Stomach (tissue), 9 donors: ENCODE results near the gene FYN. TPM values are rescaled to one million over a fixed set of nuclear protein-coding genes. Genes with fewer than 3 reads are reported as not detected.

Source experiments
- DNase-seq, 2 donors: peaks; one replicate each; pipeline versions ENCODE4 v3.0.0 to v3.0.0-alpha.2; 2013 to 2019
- H3K27ac ChIP-seq, 5 donors: fragments of 200-600 bp in 4 of 5; sonication (generic) in 4 of 5; one replicate each; pipeline ENCODE4 v1.5.1; 2013 to 2019; ENCODE audit warnings: mild to moderate bottlenecking in 1 of 5, moderate library complexity in 1 of 5
- H3K27me3 ChIP-seq, 3 donors: fragments of 200-600 bp; sonication (generic); one replicate each; pipeline ENCODE4 v1.5.1; 2017 to 2019; ENCODE audit warnings: mixed run types in 1 of 3
- H3K36me3 ChIP-seq, 4 donors: fragments of 200-600 bp; sonication (generic); 1 replicate in 3 of 4; 2 replicates in 1 of 4; pipeline ENCODE4 v1.5.1; 2016 to 2019
- H3K4me1 ChIP-seq, 4 donors: fragments of 200-600 bp; sonication (generic); one replicate each; pipeline ENCODE4 v1.5.1; 2016 to 2019
- H3K4me3 ChIP-seq, 4 donors: fragments of 200-600 bp; sonication (generic) in 3 of 4; one replicate each; pipeline ENCODE4 v1.5.1; 2016 to 2019; ENCODE audit warnings: mild to moderate bottlenecking in 1 of 4
- H3K9me3 ChIP-seq, 4 donors: fragments of 200-600 bp; sonication (generic); one replicate each; pipeline ENCODE4 v1.5.1; 2016 to 2019
- EP300 ChIP-seq: sonication (generic); formaldehyde crosslinking; IDR thresholded peaks from one replicate; pipeline ENCODE4 v1.6.1; 2017; ENCODE audit warnings: antibody characterized with exemption
- POLR2A ChIP-seq, 4 donors: fragments of 450-650 bp; IDR thresholded peaks; one replicate each; pipeline ENCODE4 v1.6.1; 2016; ENCODE audit warnings: antibody characterized with exemption in 4 of 4, control low read depth in 2 of 4, mild to moderate bottlenecking in 1 of 4, moderate library complexity in 1 of 4
- POLR2AphosphoS5 ChIP-seq, 3 donors: sonication (generic); formaldehyde crosslinking; IDR thresholded peaks; one replicate each; pipeline ENCODE4 v1.6.1; 2016; ENCODE audit warnings: antibody characterized with exemption in 3 of 3
- WGBS, 5 donors: extraction: QIAGEN DNeasy Blood & Tissue Kit in 3 of 5; methylation state at CpG; one replicate each; pipeline versions ENCODE4 v1.1.5 to v1.1.7; 2013 to 2018; 5-methylcytosine and 5-hydroxymethylcytosine counted together
- intact Hi-C: fragments of 100-400 bp; cut with DNase I; formaldehyde crosslinking; loops from one replicate; pipeline ENCODE4 v1.15.1; 2023; ENCODE audit warnings: low total_unique reads
- polyA plus RNA-seq, 3 donors: library from polyadenylated mRNA; stranded (reverse); fragments of 200-250 nt; gene quantifications; one replicate each; pipeline ENCODE4 v1.2.3, GENCODE V29; 2013
- total RNA-seq, 5 donors: library from RNA; depleted of rRNA; stranded (reverse); fragments of >200 nt; gene quantifications; one replicate each; pipeline versions ENCODE4 v1.1.0 to v1.2.3, GENCODE V29; 2014 to 2016
- TF ChIP-seq, protein P1 (sequence below), 7 experiments: fragments of 450-650 bp in 4 of 7; fragments of 200-600 bp in 3 of 7; sonication (generic) in 3 of 7; IDR thresholded peaks; one replicate each; pipeline ENCODE4 v1.5.1; 2016 to 2019; ENCODE audit warnings: antibody characterized with exemption in 7 of 7, control low read depth in 2 of 7, mild to moderate bottlenecking in 1 of 7
- donor health status: healthy with polysubstance abuse.
- donor health status: Bipolar disorder and iron deficiency.
- donor health status: healthy.

Gene FYN
- total and polyA plus RNA-seq, 8 donors = 8.4 to 146 (median 37.1) TPM

DNA sequence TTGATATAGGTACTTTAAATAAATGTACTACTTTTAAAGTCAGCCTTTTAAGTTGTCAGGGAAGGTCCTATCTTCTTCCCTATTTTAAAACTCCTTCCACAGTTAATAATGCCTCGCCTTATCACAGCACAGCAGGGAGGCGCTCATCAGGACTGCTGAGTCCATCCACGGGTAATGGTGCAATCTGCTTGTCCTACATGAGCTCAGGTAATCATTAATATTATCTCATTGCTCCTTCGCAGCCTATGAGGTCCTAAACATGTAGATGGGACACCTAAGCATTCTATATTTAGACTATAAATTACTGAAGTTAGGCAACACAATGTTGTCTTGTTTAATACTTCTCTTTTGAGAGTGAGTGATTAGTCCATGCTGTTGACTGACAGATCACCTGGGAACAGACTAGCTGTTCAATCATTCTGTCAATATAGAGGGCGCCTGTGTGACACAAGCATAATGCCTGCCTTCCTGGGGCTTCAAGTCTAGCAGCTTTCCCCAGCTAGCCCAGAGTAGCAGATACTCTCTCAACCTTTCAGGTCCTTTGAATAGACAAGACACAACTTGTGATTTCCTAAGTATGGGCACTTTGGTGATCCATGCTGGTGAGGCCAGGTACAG, 91.0 kb downstream of the FYN start:
- H3K36me3 ChIP-seq = no peaks in the 10 kb centered on the region
- H3K27me3 ChIP-seq = no peaks in the 10 kb centered on the region
- no peak overlapping the region for H3K4me3 ChIP-seq
- H3K9me3 ChIP-seq = no peaks in the 10 kb centered on the region
- no peak for DNase-seq
- intact Hi-C loops = no loop called here
- 85 to 95% (median 94%) methylated on average over 5 of the region's 5 CpGs for WGBS, 5 donors
- TF ChIP-seq EP300 (no peak), POLR2A (IDR thresholded peaks at IDR 0.05) (no peak)
- H3K4me1 ChIP-seq = peaks cover 0 to 57% (median 41%) of the 10 kb centered on the region in 4 donors
- peak overlapping the region in 3 of 5 donors; percentile 1 to 81 (median 17) for H3K27ac ChIP-seq

DNA sequence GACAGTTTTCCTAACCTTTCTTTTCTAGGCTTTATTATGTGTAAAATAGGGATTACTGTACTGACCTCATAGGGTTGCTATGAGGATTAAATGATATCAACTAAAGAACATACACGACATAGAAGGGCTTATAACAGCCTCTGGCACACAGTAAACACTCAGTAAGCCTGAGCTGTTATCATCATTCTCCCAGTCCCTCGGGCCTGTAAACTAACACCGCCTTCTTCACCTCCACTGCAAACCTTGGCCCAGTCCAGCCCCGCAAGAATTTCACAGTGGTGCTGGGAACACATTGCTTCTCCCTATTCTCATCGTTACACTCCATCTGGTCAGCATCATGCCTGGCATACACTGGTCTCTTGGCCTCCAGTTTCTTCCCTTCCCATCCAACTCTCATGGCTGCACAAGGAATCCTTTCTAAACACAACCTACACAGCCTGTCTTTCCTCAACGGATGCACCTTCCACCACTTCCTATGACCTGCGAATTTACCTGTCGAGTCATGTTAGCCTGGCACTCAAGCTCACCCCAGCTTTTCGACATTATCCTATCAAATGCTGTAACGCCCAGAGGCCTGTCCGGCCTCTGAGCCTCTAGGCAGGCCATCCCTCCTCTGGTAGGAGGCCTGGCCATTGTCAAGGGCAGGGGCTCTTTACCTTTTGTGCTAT, 92.1 kb downstream of the FYN start:
- 51 to 64% (median 60%) methylated on average over 11 of the region's 11 CpGs for WGBS, 5 donors
- Histone ChIP-seq H3K4me1 (peaks cover 0 to 68% (median 49%) of the 10 kb centered on the region in 4 donors), H3K27ac (peak overlapping the region in 4 of 5 donors; percentile 55 to 81 (median 58))

DNA sequence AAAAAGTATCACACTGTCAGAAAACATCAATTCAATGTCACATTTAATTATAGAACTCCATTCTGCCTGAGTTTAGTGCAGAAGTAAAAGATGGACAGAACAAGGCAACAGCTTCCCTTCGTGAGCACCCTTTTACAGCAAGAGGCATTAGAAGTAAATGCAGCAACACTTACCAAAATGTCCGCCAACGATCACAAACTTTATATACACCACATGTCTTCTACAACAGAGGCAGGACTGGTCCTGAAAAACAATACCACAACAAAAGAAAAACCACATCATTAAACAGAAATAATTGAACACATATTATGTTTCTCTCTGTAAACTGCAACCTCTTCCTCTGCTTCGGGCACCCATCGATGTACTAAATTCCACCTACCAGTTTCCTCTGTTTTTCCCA, 92.9 kb downstream of the FYN start:
- no peak for DNase-seq
- H3K4me1 ChIP-seq = peaks cover 0 to 72% (median 53%) of the 10 kb centered on the region in 4 donors
- no peaks in the 10 kb centered on the region for H3K36me3 ChIP-seq
- TF ChIP-seq EP300 (no peak), POLR2AphosphoS5 (IDR thresholded peaks at IDR 0.05) (no peak), POLR2A (IDR thresholded peaks at IDR 0.05) (no peak)
- TF ChIP-seq, protein P1, sequence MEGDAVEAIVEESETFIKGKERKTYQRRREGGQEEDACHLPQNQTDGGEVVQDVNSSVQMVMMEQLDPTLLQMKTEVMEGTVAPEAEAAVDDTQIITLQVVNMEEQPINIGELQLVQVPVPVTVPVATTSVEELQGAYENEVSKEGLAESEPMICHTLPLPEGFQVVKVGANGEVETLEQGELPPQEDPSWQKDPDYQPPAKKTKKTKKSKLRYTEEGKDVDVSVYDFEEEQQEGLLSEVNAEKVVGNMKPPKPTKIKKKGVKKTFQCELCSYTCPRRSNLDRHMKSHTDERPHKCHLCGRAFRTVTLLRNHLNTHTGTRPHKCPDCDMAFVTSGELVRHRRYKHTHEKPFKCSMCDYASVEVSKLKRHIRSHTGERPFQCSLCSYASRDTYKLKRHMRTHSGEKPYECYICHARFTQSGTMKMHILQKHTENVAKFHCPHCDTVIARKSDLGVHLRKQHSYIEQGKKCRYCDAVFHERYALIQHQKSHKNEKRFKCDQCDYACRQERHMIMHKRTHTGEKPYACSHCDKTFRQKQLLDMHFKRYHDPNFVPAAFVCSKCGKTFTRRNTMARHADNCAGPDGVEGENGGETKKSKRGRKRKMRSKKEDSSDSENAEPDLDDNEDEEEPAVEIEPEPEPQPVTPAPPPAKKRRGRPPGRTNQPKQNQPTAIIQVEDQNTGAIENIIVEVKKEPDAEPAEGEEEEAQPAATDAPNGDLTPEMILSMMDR (IDR thresholded peaks at IDR 0.05) = no peak
- H3K27me3 ChIP-seq = no peaks in the 10 kb centered on the region
- no peaks in the 10 kb centered on the region for H3K9me3 ChIP-seq
- WGBS, 5 donors = 74 to 89% (median 87%) methylated on average over 5 of the region's 5 CpGs
- no peak overlapping the region for H3K4me3 ChIP-seq
- H3K27ac ChIP-seq = peak overlapping the region in 4 of 5 donors; percentile 12 to 81 (median 58)
- intact Hi-C loops = no loop called here

More for the DNA sequence above, 92.1 kb downstream of the FYN start:
- no peak for TF ChIP-seq POLR2A (IDR thresholded peaks at IDR 0.05)
- TF ChIP-seq POLR2AphosphoS5 (IDR thresholded peaks at IDR 0.05) = peak in 1 of 3 donors; percentile 49
- peak; percentile 35 for TF ChIP-seq EP300
- TF ChIP-seq, protein P1 (IDR thresholded peaks at IDR 0.05) = no peak
- Histone ChIP-seq H3K9me3 (no peaks in the 10 kb centered on the region), H3K4me3 (no peak overlapping the region), H3K36me3 (no peaks in the 10 kb centered on the region), H3K27me3 (no peaks in the 10 kb centered on the region)
- DNase-seq = peak in 1 of 2 donors; percentile 70
- intact Hi-C loops = no loop called here

DNA sequence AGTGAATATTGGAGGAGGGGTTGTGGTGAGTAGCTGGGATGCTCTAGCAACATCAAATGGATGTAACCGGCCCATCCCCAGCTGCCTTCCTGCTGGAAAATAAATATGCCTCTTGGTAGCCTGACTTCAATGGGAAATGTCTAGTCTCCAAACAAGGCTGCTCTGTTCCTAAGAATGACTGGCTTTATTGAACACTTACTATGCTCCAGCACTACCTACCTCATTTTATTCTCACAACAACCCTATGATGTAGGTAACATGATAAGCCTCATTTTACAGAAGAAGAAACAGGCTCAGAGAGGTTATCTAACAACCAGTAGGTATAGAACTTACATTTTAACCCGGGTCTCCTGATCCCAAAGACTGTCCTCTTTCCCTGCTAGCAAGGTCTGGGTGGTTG, 93.6 kb downstream of the FYN start:
- no peaks in the 10 kb centered on the region for H3K27me3 ChIP-seq
- no peak overlapping the region for H3K4me3 ChIP-seq
- peak overlapping the region in 3 of 5 donors; percentile 12 to 81 (median 57) for H3K27ac ChIP-seq
- intact Hi-C loops = no loop called here
- 94 to 98% (median 95%) methylated on average over 2 of the region's 2 CpGs for WGBS, 5 donors
- TF ChIP-seq, protein P1 (IDR thresholded peaks at IDR 0.05) = no peak
- TF ChIP-seq POLR2A (IDR thresholded peaks at IDR 0.05) (no peak), POLR2AphosphoS5 (IDR thresholded peaks at IDR 0.05) (no peak), EP300 (no peak)
- H3K4me1 ChIP-seq = peaks cover 0 to 69% (median 49%) of the 10 kb centered on the region in 4 donors
- DNase-seq = no peak
- H3K9me3 ChIP-seq = no peaks in the 10 kb centered on the region
- H3K36me3 ChIP-seq = no peaks in the 10 kb centered on the region
